ENCODE results near the gene TBKBP1. TPM values are rescaled to one million over a fixed set of nuclear protein-coding genes. Genes with fewer than 3 reads are reported as not detected.

TBKBP1 gene
- total RNA-seq, 1 experiment from 2014 or later: 33.2 TPM

DNA sequence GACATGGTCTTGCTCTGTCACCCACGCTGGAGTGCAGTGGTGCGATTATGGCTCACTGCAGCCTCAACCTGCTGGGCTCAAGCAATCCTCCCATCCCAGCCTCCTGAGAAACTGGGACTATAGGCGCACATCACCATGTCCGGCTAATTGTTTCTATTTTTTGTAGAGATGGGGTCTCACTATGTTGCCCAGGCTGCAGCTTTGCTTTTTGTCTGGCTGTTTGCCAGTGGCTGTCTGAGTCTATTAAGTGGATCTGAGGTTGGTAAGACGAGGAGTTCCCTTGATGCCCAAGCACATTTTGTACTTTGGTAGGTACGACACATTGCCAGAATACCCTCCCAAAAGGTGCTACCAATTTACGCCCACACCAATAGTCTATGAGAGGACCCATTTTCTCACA lies 44.2 kb downstream of the TBKBP1 start:
- WGBS (ENCODE audit: extremely low coverage, insufficient read length, low lambda C conversion rate): no CpG with 5 or more reads among the region's 7 CpGs
- peaks cover 7 to 14% of the 10 kb centered on the region in 2 experiments for H3K4me1 Mint-ChIP-seq

More for the DNA sequence above, 44.2 kb downstream of the TBKBP1 start:
- DNase-seq: no peak
- no peaks in the 10 kb centered on the region for H3K79me1 ChIP-seq (ENCODE audit: insufficient read depth, low read depth, low read length, poor library complexity, severe bottlenecking)
- no peak overlapping the region for H3K56ac ChIP-seq (ENCODE audit: insufficient read length, low read depth, low read length)
- H3K14ac ChIP-seq (ENCODE audit: insufficient read depth, low read length): no peak overlapping the region
- H4K20me1 ChIP-seq (ENCODE audit: control insufficient read depth, insufficient read depth, insufficient read length): no peaks in the 10 kb centered on the region
- no peak overlapping the region for H2BK12ac ChIP-seq (ENCODE audit: insufficient read length, low read depth, low read length)
- no peak overlapping the region for H2BK120ac ChIP-seq (ENCODE audit: low read depth, low read length, poor library complexity, severe bottlenecking)
- no peak overlapping the region for H3K23ac ChIP-seq (ENCODE audit: insufficient read length, low read depth, low read length)
- H3K4me3 Mint-ChIP-seq: no peak overlapping the region
- no peaks in the 10 kb centered on the region for H3K9me3 ChIP-seq (ENCODE audit: control insufficient read depth, low read depth, low read length)
- no peak overlapping the region for H4K5ac ChIP-seq (ENCODE audit: insufficient read length, low read depth, low read length)
- no peak overlapping the region for H2AFZ ChIP-seq (ENCODE audit: low read length)
- no peak overlapping the region for H3K18ac ChIP-seq (ENCODE audit: insufficient read length, low read depth, low read length)
- H3K23me2 ChIP-seq (ENCODE audit: insufficient read length, low read depth, low read length, poor library complexity, severe bottlenecking): peaks cover 7% of the 10 kb centered on the region
- no peak overlapping the region for H4K91ac ChIP-seq (ENCODE audit: insufficient read length, low read depth, low read length)
- H3T11ph ChIP-seq (ENCODE audit: low read length): no peak overlapping the region
- no peak overlapping the region for H3K4me2 ChIP-seq (ENCODE audit: insufficient read depth, insufficient read length, low read length)
- no peak for TF ChIP-seq CTCF (conservative IDR thresholded peaks at IDR 0.05)
- no peaks in the 10 kb centered on the region for H3K79me2 ChIP-seq (ENCODE audit: insufficient read depth, low read length)
- H3K36me3 Mint-ChIP-seq (ENCODE audit: insufficient read depth in 1 of 3, low read depth in 3 of 3): no peaks in the 10 kb centered on the region; a peak in 1 of 7 replicates
- no peak overlapping the region for H2BK20ac ChIP-seq (ENCODE audit: low read depth, low read length, poor library complexity, severe bottlenecking)
- no peak overlapping the region for H2BK15ac ChIP-seq (ENCODE audit: low read depth, low read length)
- peaks cover 17% of the 10 kb centered on the region for H3K27me3 ChIP-seq (ENCODE audit: insufficient read depth, low read length)
- no peak overlapping the region for H3K4ac ChIP-seq (ENCODE audit: low read depth, low read length)
- H3K27ac ChIP-seq (ENCODE audit: insufficient read length, low read depth, low read length): no peak overlapping the region
- no peak overlapping the region for H3K27ac Mint-ChIP-seq
- no peak overlapping the region for H4K8ac ChIP-seq (replicated peaks; ENCODE audit: insufficient read length, low read depth, low read length)
- no peak overlapping the region for H3K9ac ChIP-seq (ENCODE audit: extremely low read depth, insufficient read length, low read length)
- peaks cover 62% of the 10 kb centered on the region for H3K27me3 Mint-ChIP-seq (ENCODE audit: low read depth)
- no peak overlapping the region for H2BK5ac ChIP-seq (ENCODE audit: insufficient read length, low read length)
- H3K4me1 ChIP-seq (ENCODE audit: insufficient read depth, low read length): no peaks in the 10 kb centered on the region
- no peak overlapping the region for H2AK5ac ChIP-seq (ENCODE audit: insufficient read length, low read length)
- peaks cover 0 to 2% of the 10 kb centered on the region in 2 experiments; a peak in 1 of 5 replicates for H3K9me3 Mint-ChIP-seq

All from H9 (cell line).